GM23338 (cell line): ENCODE data around the gene NAALADL2. TPM values are rescaled to one million over a fixed set of nuclear protein-coding genes. Genes with fewer than 3 reads are reported as not detected.
A peak's percentile ranks its signal among the peaks of the same experiment; 100 is the strongest.

Experiments used
- ATAC-seq: fragments of 200-7000 bp; cut with Tn5 transposase; 3 replicates; pipeline ENCODE4 v1.9.1; 2020
- DNase-seq: peaks from one replicate; pipeline ENCODE4 v3.0.0-alpha.2; 2015; ENCODE audit warnings: low spot score
- H2AFZ ChIP-seq: fragments of 200-600 bp; sonication (generic); 2 replicates; pipeline ENCODE4 v1.8.0; 2016; ENCODE audit warnings: antibody characterized with exemption, mild to moderate bottlenecking, moderate library complexity
- H3F3A ChIP-seq: fragments of 200-600 bp; sonication (generic); replicated peaks from 2 replicates; pipeline ENCODE4 v1.8.0; 2017; ENCODE audit warnings: antibody characterized with exemption, mixed run types, low read depth
- H3K27ac ChIP-seq: fragments of 200-600 bp; sonication (generic); 2 replicates; pipeline ENCODE4 v1.6.1; 2016; ENCODE audit warnings: low read depth
- H3K27me3 ChIP-seq: fragments of 200-600 bp; sonication (generic); 2 replicates; pipeline ENCODE4 v1.8.0; 2016; ENCODE audit warnings: mild to moderate bottlenecking, mixed run types, moderate library complexity; ENCODE audit not compliant: insufficient read depth
- H3K36me3 ChIP-seq: fragments of 200-600 bp; sonication (generic); 2 replicates; pipeline ENCODE4 v1.8.0; 2016; ENCODE audit warnings: mild to moderate bottlenecking; ENCODE audit not compliant: insufficient read depth
- H3K4me1 ChIP-seq: fragments of 200-600 bp; sonication (generic); 2 replicates; pipeline ENCODE4 v1.8.0; 2016; ENCODE audit warnings: mild to moderate bottlenecking, moderate library complexity; ENCODE audit not compliant: insufficient read depth
- H3K4me2 ChIP-seq: fragments of 200-600 bp; sonication (generic); 2 replicates; pipeline ENCODE4 v1.7.1; 2017; ENCODE audit warnings: mixed run types
- H3K4me3 ChIP-seq: fragments of 200-600 bp; sonication (generic); 2 replicates; pipeline ENCODE4 v1.6.1; 2016; ENCODE audit warnings: mixed run types
- H3K79me2 ChIP-seq: fragments of 200-600 bp; sonication (generic); replicated peaks from 2 replicates; pipeline ENCODE4 v1.8.0; 2017; ENCODE audit warnings: mild to moderate bottlenecking; ENCODE audit not compliant: insufficient read depth
- H3K9me2 ChIP-seq: fragments of 200-600 bp; sonication (generic); 2 replicates; pipeline ENCODE4 v1.8.0; 2017; ENCODE audit not compliant: insufficient read depth
- H4K20me1 ChIP-seq: fragments of 200-600 bp; sonication (generic); replicated peaks from 2 replicates; pipeline ENCODE4 v1.8.0; 2017; ENCODE audit warnings: mild to moderate bottlenecking; ENCODE audit not compliant: insufficient read depth
- H3K27ac Mint-ChIP-seq: 2 replicates; pipeline ENCODE4 v1.8.0; 2020; ENCODE audit warnings: inconsistent platforms, mild to moderate bottlenecking, moderate library complexity, mixed read lengths
- H3K27me3 Mint-ChIP-seq: 3 replicates; pipeline ENCODE4 v1.8.0; 2022; ENCODE audit warnings: low read depth, mild to moderate bottlenecking, moderate library complexity, mixed read lengths, inconsistent platforms; ENCODE audit not compliant: insufficient read depth, poor library complexity
- H3K36me3 Mint-ChIP-seq: 3 replicates; pipeline ENCODE4 v1.8.0; 2021; ENCODE audit warnings: low read depth, mild to moderate bottlenecking, inconsistent platforms, moderate library complexity, mixed read lengths
- H3K4me1 Mint-ChIP-seq: 3 replicates; pipeline ENCODE4 v1.8.0; 2020; ENCODE audit warnings: mild to moderate bottlenecking, inconsistent platforms, mixed read lengths
- H3K4me3 Mint-ChIP-seq: 3 replicates; pipeline ENCODE4 v1.8.0; 2021; ENCODE audit warnings: moderate library complexity, mild to moderate bottlenecking, inconsistent platforms, mixed read lengths
- H3K9me3 Mint-ChIP-seq: 3 replicates; pipeline ENCODE4 v1.8.0; 2020; ENCODE audit warnings: moderate library complexity, mild to moderate bottlenecking, inconsistent platforms, mixed read lengths
- CREB1 ChIP-seq: fragments of 250-450 bp; sonication (Bioruptor Pico); IDR thresholded peaks from 2 replicates; pipeline ENCODE4 v1.5.0; 2020; ENCODE audit warnings: low read depth, mild to moderate bottlenecking, moderate library complexity
- CTCF ChIP-seq, 2 experiments: fragments of 200-600 bp in 1 of 2; sonication (generic) in 1 of 2; conservative IDR thresholded peaks; 2 replicates each; pipeline versions ENCODE4 v1.5.1 to v1.6.1; 2016 to 2017; ENCODE audit warnings: antibody characterized with exemption in 2 of 2, low read depth in 2 of 2, mild to moderate bottlenecking in 2 of 2, moderate library complexity in 1 of 2
- ETS1 ChIP-seq: IDR thresholded peaks from 2 replicates; pipeline ENCODE4 v1.6.1; 2016; ENCODE audit warnings: antibody characterized with exemption
- EZH2 ChIP-seq: fragments of 200-600 bp; sonication (generic); IDR thresholded peaks from one replicate; pipeline ENCODE4 v1.8.0; 2017; ENCODE audit warnings: antibody characterized with exemption, mild to moderate bottlenecking, low read depth; ENCODE audit not compliant: unreplicated experiment
- EZH2phosphoT487 ChIP-seq: fragments of 200-600 bp; sonication (generic); IDR thresholded peaks from one replicate; pipeline ENCODE4 v1.8.1; 2018; ENCODE audit warnings: antibody characterized with exemption; ENCODE audit not compliant: unreplicated experiment
- JUNB ChIP-seq: IDR thresholded peaks from one replicate; pipeline ENCODE4 v1.6.1; 2016; ENCODE audit warnings: antibody characterized with exemption; ENCODE audit not compliant: unreplicated experiment
- NANOG ChIP-seq: IDR thresholded peaks from 2 replicates; pipeline ENCODE4 v1.6.1; 2016; ENCODE audit warnings: antibody characterized with exemption, borderline replicate concordance
- POLR2AphosphoS5 ChIP-seq: IDR thresholded peaks from 2 replicates; pipeline ENCODE4 v1.6.1; 2016; ENCODE audit warnings: antibody characterized with exemption, low read depth
- REST ChIP-seq: IDR thresholded peaks from one replicate; pipeline ENCODE4 v1.6.1; 2018; ENCODE audit warnings: antibody characterized with exemption; ENCODE audit not compliant: unreplicated experiment
- ZNF114 ChIP-seq: fragments of 250-450 bp; sonication (Bioruptor Pico); IDR thresholded peaks from 2 replicates; pipeline ENCODE4 v1.5.0; 2020; ENCODE audit warnings: mild to moderate bottlenecking, moderate library complexity
- ZNF331 ChIP-seq: fragments of 250-450 bp; sonication (Bioruptor Pico); IDR thresholded peaks from 2 replicates; pipeline ENCODE4 v1.5.0; 2020; ENCODE audit warnings: low read depth, mild to moderate bottlenecking, moderate library complexity
- polyA plus RNA-seq: library from polyadenylated mRNA; unstranded; fragments of >200 nt; fragmentation: Nextera tagmentation; extraction: Ambion mirVana; gene quantifications from 2 replicates; pipeline ENCODE4 v1.2.1, GENCODE V29; 2016
- total RNA-seq: library from RNA; depleted of rRNA; stranded (reverse); fragments of >200 nt; shearing (Covaris generic); gene quantifications from 2 replicates; pipeline ENCODE4 v1.2.3, GENCODE V29; 2014

Gene NAALADL2
- total and polyA plus RNA-seq, 2 experiments from 2014 or later: 1.6 to 2.6 TPM

- no peak overlapping the region for H3K4me3 ChIP-seq
- no peaks in the 10 kb centered on the region for H3K79me2 ChIP-seq
- Mint-ChIP-seq H3K9me3 (no peaks in the 10 kb centered on the region), H3K27me3 (no peaks in the 10 kb centered on the region), H3K4me1 (peaks cover 6% of the 10 kb centered on the region; the same call in 2 of the 3 replicates), H3K36me3 (no peaks in the 10 kb centered on the region), H3K4me3 (no peak overlapping the region), H3K27ac (no peak overlapping the region)
- ATAC-seq (no peak), DNase-seq (peak; percentile 3)
- no peaks in the 10 kb centered on the region for H3F3A ChIP-seq
- no peaks in the 10 kb centered on the region for H3K27me3 ChIP-seq
- no peak overlapping the region for H2AFZ ChIP-seq
- H3K4me1 ChIP-seq: peaks cover 7% of the 10 kb centered on the region; the same call in 1 of the 2 replicates
- no peaks in the 10 kb centered on the region for H3K36me3 ChIP-seq
- no peak for TF ChIP-seq CREB1 (CRISPR knock-in tag)
- no peak for TF ChIP-seq NANOG
- TF ChIP-seq CTCF (conservative IDR thresholded peaks at IDR 0.05; ENCODE audit: low read depth in 2 of 2): no peak
- no peak for TF ChIP-seq ETS1
- no peak overlapping the region for H3K27ac ChIP-seq
- H4K20me1 ChIP-seq: no peaks in the 10 kb centered on the region
- no peak overlapping the region for H3K4me2 ChIP-seq
- H3K9me2 ChIP-seq: no peaks in the 10 kb centered on the region
Observed at GRCh38 chr3:175161291-175161690, 302.2 kb downstream of the NAALADL2 start.

DNA sequence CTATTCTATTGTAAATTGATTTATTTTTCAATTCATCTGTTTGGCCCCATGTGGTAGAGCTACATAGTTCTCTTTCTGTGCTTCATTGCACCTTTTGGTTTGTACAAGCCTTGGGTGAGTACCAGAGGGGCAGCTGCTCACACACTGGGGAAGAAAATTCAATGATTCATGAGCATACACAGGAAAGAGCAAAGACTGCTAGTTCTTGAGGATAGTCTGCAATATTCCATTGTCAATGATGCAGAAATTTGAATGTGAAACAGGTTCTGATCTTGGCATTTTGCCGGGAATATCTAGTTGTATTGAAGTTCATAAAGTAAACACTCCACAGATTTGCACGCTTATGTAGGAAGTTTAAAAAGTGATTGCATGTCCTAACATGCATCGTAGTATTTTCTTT lies 304.6 kb downstream of the NAALADL2 start:
- no peaks in the 10 kb centered on the region for H3K27me3 Mint-ChIP-seq
- no peaks in the 10 kb centered on the region for H3K27me3 ChIP-seq
- H3K27ac Mint-ChIP-seq: no peak overlapping the region
- no peak overlapping the region for H3K4me2 ChIP-seq
- H3K36me3 ChIP-seq: no peaks in the 10 kb centered on the region
- no peaks in the 10 kb centered on the region for H3K79me2 ChIP-seq
- no peak overlapping the region for H3K27ac ChIP-seq
- H4K20me1 ChIP-seq: no peaks in the 10 kb centered on the region
- H2AFZ ChIP-seq: no peak overlapping the region
- ATAC-seq (no peak), DNase-seq (no peak)
- no peak overlapping the region for H3K4me3 ChIP-seq
- H3K36me3 Mint-ChIP-seq: no peaks in the 10 kb centered on the region
- H3F3A ChIP-seq: no peaks in the 10 kb centered on the region
- H3K9me2 ChIP-seq: no peaks in the 10 kb centered on the region
- no peak overlapping the region for H3K4me3 Mint-ChIP-seq
- no peaks in the 10 kb centered on the region for H3K4me1 ChIP-seq
- H3K9me3 Mint-ChIP-seq: no peaks in the 10 kb centered on the region
- H3K4me1 Mint-ChIP-seq: no peaks in the 10 kb centered on the region
- TF ChIP-seq ZNF331 (CRISPR knock-in tag) (no peak), EZH2phosphoT487 (no peak), JUNB (no peak), REST (no peak), POLR2AphosphoS5 (no peak), NANOG (no peak), ZNF114 (no peak), EZH2 (no peak)
